SKM-1 treated with dmso at 0.1 percent for 144 hours (cell line): ENCODE data around the gene CLDN19.
A peak's percentile ranks its signal among the peaks of the same experiment; 100 is the strongest.

Source experiments
- DNase-seq: peaks from one replicate; lab custom pipeline; 2025; ENCODE audit not compliant: unreplicated experiment; lab: John Stamatoyannopoulos, UW

Gene CLDN19

GRCh38 chr1:42739753-42740700, at the start of gene CLDN19:
CLDN19 (minus strand) TSS chr1:42740236; CDS start chr1:42740063, 173 bp downstream.
- no peak for DNase-seq

- no peak for DNase-seq
Observed at GRCh38 chr1:42788021-42788420, 48.0 kb upstream of the CLDN19 start.

- DNase-seq = no peak
Observed at GRCh38 chr1:42786097-42786496, 46.1 kb upstream of the CLDN19 start.

GRCh38 chr1:42784946-42785693, 45.1 kb upstream of the CLDN19 start, which contains the start of gene TMEM269:
TMEM269 (plus strand) TSS chr1:42784991; CDS start chr1:42789894, 4,903 bp downstream.
- no peak for DNase-seq

- DNase-seq = no peak
Observed at GRCh38 chr1:42784547-42784945, 44.5 kb upstream of the CLDN19 start.

GRCh38 chr1:42783092-42783491, 43.1 kb upstream of the CLDN19 start:
- DNase-seq = no peak

GRCh38 chr1:42780176-42780575, 40.1 kb upstream of the CLDN19 start:
- no peak for DNase-seq

GRCh38 chr1:42779725-42780124, 39.7 kb upstream of the CLDN19 start:
- no peak for DNase-seq

- peak; percentile 20 for DNase-seq
Observed at GRCh38 chr1:42777852-42778251, 37.8 kb upstream of the CLDN19 start.

- no peak for DNase-seq
Observed at GRCh38 chr1:42776502-42776901, 36.5 kb upstream of the CLDN19 start.

GRCh38 chr1:42774928-42775526, 35.0 kb upstream of the CLDN19 start:
- DNase-seq = no peak

GRCh38 chr1:42773420-42773819, 33.4 kb upstream of the CLDN19 start:
- no peak for DNase-seq

- no peak for DNase-seq
Observed at GRCh38 chr1:42769811-42770210, 29.8 kb upstream of the CLDN19 start.

- no peak for DNase-seq
Observed at GRCh38 chr1:42768172-42768571, 28.1 kb upstream of the CLDN19 start.

GRCh38 chr1:42767510-42768000, 27.5 kb upstream of the CLDN19 start:
- no peak for DNase-seq

GRCh38 chr1:42766741-42767509, 26.9 kb upstream of the CLDN19 start, which contains the start of the genes C1orf50 and P3H1:
C1orf50 (plus strand) TSS chr1:42767249; CDS start chr1:42767312, 63 bp downstream.
P3H1 (minus strand) TSS chr1:42767028; CDS start chr1:42766971, 57 bp downstream.
- DNase-seq = peak; percentile 97

- peak; percentile 38 for DNase-seq
Observed at GRCh38 chr1:42765832-42766740, 26.1 kb upstream of the CLDN19 start.

- DNase-seq = no peak
Observed at GRCh38 chr1:42765269-42765668, 25.2 kb upstream of the CLDN19 start.

- no peak for DNase-seq
Observed at GRCh38 chr1:42762269-42762668, 22.2 kb upstream of the CLDN19 start.
